ENCODE data around the gene ZKSCAN1.

Gene ZKSCAN1

GRCh38 chr7:100090527-100091410 lies 75.4 kb downstream of the ZKSCAN1 start:
- Histone ChIP-seq H3K4me3 (ENCODE audit: low read depth, low read length) (no peak overlapping the region), H3K27ac (peak overlapping the region; percentile 88), H3K36me3 (replicated peaks) (peaks cover 55% of the 10 kb centered on the region), H3K27me3 (replicated peaks) (no peaks in the 10 kb centered on the region)
- DNase-seq = no peak
- no peak for TF ChIP-seq CTCF (IDR thresholded peaks at IDR 0.05; ENCODE audit: low read depth, low read length, missing control alignments)
- in situ Hi-C loops (cut with HindIII; ENCODE audit: low pct_ligation_motif_present, low sequenced_read_pairs) = loop anchor here (25.0 kb wide), 1 partner anchor 103 kb away; the partner anchor contains the start of gene AZGP1
